GM10266 (cell line): ENCODE measurements around the gene ANAPC16.
"Not testable (repeated sequence)": the region's sequence is repeated elsewhere in the genome, so short reads cannot be mapped to it uniquely, and the experiment has no call there.

Experiments used
- DNase-seq: peaks from one replicate; pipeline ENCODE4 v3.0.0; 2012; ENCODE audit errors: extremely low spot score
- TF ChIP-seq, protein P1 (sequence below): IDR thresholded peaks from 2 replicates; pipeline ENCODE4 v1.5.1; 2012; ENCODE audit warnings: mild to moderate bottlenecking, low read depth; ENCODE audit not compliant: control insufficient read depth, insufficient read depth; ENCODE audit errors: missing control alignments

The ANAPC16 gene

DNA sequence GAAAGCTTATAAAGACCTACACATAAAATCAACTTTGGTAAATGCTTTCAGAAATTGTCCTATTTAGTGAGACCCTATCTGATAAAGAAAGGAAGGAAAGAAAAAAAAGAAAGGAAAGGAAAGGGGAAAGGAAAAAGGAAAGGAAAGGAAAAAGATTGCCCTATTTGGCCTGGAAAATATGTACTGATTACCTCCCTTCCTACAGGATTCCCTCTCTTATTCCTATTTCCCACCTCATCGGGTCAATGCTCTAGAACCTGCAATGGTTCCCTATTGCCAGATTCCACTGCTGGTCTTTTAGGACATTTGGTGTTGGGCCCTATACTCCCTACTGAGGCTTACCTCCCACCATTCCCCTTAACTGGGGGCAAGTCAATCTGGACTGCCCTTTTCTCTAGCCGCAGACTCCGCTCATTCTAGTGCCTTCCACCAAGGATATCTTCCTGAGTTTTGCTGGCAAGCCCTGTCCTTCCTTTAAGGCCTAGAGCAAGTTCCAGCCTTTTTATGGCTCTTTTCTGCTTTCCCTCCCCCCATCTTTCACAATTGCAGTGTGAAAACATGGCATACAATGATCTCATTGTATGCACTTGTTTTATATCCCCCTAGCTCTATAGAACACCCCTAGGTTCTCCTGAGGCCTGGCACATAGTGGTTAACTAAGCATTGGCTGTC lies 62.3 kb downstream of the ANAPC16 start:
- no peak for DNase-seq
- TF ChIP-seq, protein P1, sequence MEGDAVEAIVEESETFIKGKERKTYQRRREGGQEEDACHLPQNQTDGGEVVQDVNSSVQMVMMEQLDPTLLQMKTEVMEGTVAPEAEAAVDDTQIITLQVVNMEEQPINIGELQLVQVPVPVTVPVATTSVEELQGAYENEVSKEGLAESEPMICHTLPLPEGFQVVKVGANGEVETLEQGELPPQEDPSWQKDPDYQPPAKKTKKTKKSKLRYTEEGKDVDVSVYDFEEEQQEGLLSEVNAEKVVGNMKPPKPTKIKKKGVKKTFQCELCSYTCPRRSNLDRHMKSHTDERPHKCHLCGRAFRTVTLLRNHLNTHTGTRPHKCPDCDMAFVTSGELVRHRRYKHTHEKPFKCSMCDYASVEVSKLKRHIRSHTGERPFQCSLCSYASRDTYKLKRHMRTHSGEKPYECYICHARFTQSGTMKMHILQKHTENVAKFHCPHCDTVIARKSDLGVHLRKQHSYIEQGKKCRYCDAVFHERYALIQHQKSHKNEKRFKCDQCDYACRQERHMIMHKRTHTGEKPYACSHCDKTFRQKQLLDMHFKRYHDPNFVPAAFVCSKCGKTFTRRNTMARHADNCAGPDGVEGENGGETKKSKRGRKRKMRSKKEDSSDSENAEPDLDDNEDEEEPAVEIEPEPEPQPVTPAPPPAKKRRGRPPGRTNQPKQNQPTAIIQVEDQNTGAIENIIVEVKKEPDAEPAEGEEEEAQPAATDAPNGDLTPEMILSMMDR = no peak

DNA sequence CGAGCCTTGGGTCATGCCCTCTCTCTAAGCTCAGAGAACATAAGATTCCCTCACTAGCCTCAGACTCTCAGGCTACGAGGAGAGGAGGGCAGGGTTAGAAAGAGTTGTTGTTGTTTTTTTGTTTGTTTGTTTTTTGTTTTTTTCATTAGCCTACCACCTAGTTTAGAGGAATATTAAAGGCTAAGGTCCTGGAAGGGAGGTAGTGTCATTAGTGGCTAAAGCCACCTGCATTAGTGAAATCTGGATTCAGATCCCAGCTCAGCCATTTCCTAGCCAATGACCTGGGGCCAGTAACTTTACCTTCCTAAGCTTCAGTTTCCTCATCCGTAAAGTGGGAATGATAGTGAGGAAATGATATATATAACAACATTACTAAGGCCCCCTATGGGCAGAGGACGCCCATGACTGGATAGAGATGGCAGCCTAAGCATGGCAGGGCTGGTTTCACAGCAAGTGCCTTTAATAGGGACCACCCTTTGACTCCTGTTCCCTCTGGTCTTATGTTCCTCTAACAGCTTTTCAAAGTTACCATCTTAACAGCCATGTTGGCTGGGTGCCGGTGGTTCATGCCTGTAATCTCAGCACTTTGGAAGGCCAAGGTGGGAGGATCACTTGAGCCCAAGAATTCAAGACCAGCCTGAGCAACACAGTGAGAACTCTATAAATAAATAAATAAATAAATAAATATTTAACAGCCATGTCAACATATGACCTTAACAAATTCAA lies 63.0 kb downstream of the ANAPC16 start:
- TF ChIP-seq, protein P1 = no peak
- no peak for DNase-seq

DNA sequence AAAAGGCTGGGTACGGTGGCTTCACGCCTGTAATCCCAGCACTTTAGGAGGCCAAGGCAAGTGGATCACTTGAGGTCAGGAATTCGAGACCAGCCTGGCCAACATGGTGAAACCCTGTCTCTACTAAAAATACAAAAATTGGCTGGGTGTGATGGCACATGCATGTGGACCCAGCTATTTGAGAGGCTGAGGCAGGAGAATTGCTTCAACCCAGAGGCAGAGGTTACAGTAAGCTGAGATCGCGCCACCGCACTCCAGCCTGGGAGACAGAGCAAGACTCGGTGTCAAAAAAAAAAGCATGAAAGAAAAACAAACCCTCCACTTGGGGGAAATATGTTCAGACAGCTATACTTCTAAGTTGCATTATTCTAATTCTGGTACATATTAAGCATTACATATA lies 63.8 kb downstream of the ANAPC16 start:
- not testable (repeated sequence) for DNase-seq

DNA sequence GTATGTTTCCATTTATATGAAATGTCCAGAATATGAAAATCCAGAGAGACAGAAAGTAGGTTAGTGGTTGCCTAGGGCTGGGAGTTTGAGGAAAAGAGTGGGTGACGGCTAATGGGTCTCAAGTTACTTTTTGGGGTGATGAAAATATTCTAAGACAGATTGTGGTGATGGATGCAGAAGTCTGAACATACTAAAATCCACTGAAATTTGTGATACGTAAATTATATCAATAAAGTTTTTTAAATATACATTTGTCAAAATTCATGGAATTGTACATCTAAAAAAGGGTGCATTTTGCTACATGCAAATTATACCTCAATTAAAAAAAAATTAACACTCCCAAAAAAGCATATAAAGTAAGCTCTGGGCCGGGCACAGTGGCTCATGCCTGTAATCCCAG lies 67.3 kb downstream of the ANAPC16 start:
- DNase-seq = no peak
- TF ChIP-seq, protein P1 = no peak
